PC-3 (cell line): ENCODE results near the gene BCAS1. TPM values are rescaled to one million over a fixed set of nuclear protein-coding genes. Genes with fewer than 3 reads are reported as not detected.

Source experiments
- ATAC-seq: fragments of 200-7000 bp; cut with Tn5 transposase; 2 replicates; pipeline ENCODE4 v1.9.1; 2020; ENCODE audit warnings: mild to moderate bottlenecking, moderate library complexity
- BruUV-seq: library from RNA; stranded (reverse); fragments of 400-500 nt; replicated peaks from 2 replicates; lab custom pipeline; 2021; lab: Mats Ljungman, UMichigan
- CTCF ChIA-PET: fragments of 300-600 bp; sonication (Branson Sonifier 250); formaldehyde crosslinking; loops from one replicate; lab custom pipeline; 2022; ENCODE audit warnings: antibody characterized with exemption; lab: Charles Lee
- POLR2A ChIA-PET: fragments of 300-600 bp; sonication (Branson Sonifier 250); formaldehyde crosslinking; loops from one replicate; lab custom pipeline; 2022; ENCODE audit warnings: antibody characterized with exemption; ENCODE audit not compliant: unreplicated experiment; lab: Charles Lee
- DNase-seq: peaks from one replicate; pipeline ENCODE4 v3.0.0-alpha.2; 2015
- H2AFZ ChIP-seq: fragments of 300-600 bp; sonication (generic); 2 replicates; pipeline ENCODE4 v1.6.0; 2016; ENCODE audit warnings: antibody characterized with exemption, low read length
- H3F3A ChIP-seq: fragments of 300-600 bp; sonication (generic); one replicate; pipeline ENCODE4 v1.6.0; 2017; ENCODE audit warnings: antibody characterized with exemption, low read length, control low read depth, mild to moderate bottlenecking; ENCODE audit not compliant: unreplicated experiment
- H3K27ac ChIP-seq: fragments of 300-600 bp; sonication (generic); 2 replicates; pipeline ENCODE4 v1.5.1; 2016; ENCODE audit warnings: mild to moderate bottlenecking, low read length
- H3K27me3 ChIP-seq: fragments of 300-600 bp; sonication (generic); 2 replicates; pipeline ENCODE4 v1.6.1; 2016; ENCODE audit warnings: low read length, mixed read lengths
- H3K36me3 ChIP-seq: fragments of 300-600 bp; sonication (generic); 2 replicates; pipeline ENCODE4 v1.6.1; 2016; ENCODE audit warnings: low read depth, mixed run types, low read length, mixed read lengths
- H3K4me1 ChIP-seq: fragments of 300-600 bp; sonication (generic); 2 replicates; pipeline ENCODE4 v1.5.1; 2016; ENCODE audit warnings: low read length; ENCODE audit not compliant: insufficient read depth
- H3K4me2 ChIP-seq: fragments of 300-600 bp; sonication (generic); 2 replicates; pipeline ENCODE4 v1.6.0; 2016; ENCODE audit warnings: low read length
- H3K4me3 ChIP-seq: fragments of 300-600 bp; sonication (generic); 2 replicates; pipeline ENCODE4 v1.5.1; 2016; ENCODE audit warnings: mild to moderate bottlenecking, low read length, mixed read lengths
- H3K79me2 ChIP-seq: fragments of 300-600 bp; sonication (generic); 2 replicates; pipeline ENCODE4 v1.6.1; 2017; ENCODE audit warnings: low read length, mixed read lengths
- H3K9ac ChIP-seq: fragments of 300-600 bp; sonication (generic); 2 replicates; pipeline ENCODE4 v1.6.0; 2016; ENCODE audit warnings: mild to moderate bottlenecking, low read length
- H3K9me2 ChIP-seq: fragments of 300-600 bp; sonication (generic); replicated peaks from 2 replicates; pipeline ENCODE4 v1.6.1; 2016; ENCODE audit warnings: mixed run types, low read length, mixed read lengths
- H3K9me3 ChIP-seq: fragments of 300-600 bp; sonication (generic); 2 replicates; pipeline ENCODE4 v1.6.1; 2016; ENCODE audit warnings: low read length, mixed read lengths
- H4K20me1 ChIP-seq: fragments of 300-600 bp; sonication (generic); 2 replicates; pipeline ENCODE4 v1.6.1; 2016; ENCODE audit warnings: low read length, mixed read lengths
- EZH2 ChIP-seq: fragments of 300-600 bp; sonication (generic); IDR thresholded peaks from one replicate; pipeline ENCODE4 v1.6.1; 2017; ENCODE audit warnings: antibody characterized with exemption, mild to moderate bottlenecking, low read length; ENCODE audit not compliant: unreplicated experiment
- EZH2phosphoT487 ChIP-seq: fragments of 300-600 bp; sonication (generic); IDR thresholded peaks from 2 replicates; pipeline ENCODE4 v1.6.1; 2018; ENCODE audit warnings: mild to moderate bottlenecking, antibody characterized with exemption, low read length, borderline replicate concordance
- intact Hi-C: fragments of 100-400 bp; cut with micrococcal nuclease; formaldehyde crosslinking; loops from 2 replicates; pipeline ENCODE4 v1.9.0; 2023
- total RNA-seq: library from RNA; depleted of rRNA; stranded (reverse); fragments of >200 nt; gene quantifications from 2 replicates; pipeline ENCODE4 v1.2.3, GENCODE V29; 2014
- TF ChIP-seq, protein P1 (sequence below): fragments of 300-600 bp; sonication (generic); conservative IDR thresholded peaks from 2 replicates; pipeline ENCODE4 v1.5.1; 2017; ENCODE audit warnings: antibody characterized with exemption, low read depth, mild to moderate bottlenecking, low read length

The BCAS1 gene
- total RNA-seq, 1 experiment from 2014 or later: 0.18 TPM

DNA sequence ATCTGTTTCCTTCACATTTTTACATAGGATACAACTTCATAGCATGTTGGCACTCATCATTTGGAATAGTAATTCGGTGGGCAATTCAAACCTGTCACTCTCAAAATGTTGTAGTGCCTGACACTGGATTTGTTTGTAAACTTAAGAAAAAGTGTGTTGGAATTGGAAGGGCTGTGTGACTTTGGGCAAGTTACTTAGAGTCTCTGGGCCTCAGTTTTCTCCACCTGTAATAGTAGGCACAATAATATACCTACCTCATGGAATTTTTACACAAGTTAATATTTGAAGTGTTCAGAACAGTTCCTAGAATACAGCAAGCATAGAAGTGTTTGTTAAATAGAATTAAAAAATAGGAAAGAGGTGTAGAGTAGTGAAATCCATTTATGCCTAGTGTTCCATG lies 15.0 kb upstream of the BCAS1 start:
- intact Hi-C loops: loop anchor here (1.0 kb wide), 1 partner anchor 18 kb away; no protein-coding TSS in a partner anchor
- ChIA-PET POLR2A (interaction anchor here (0.7 kb wide), 1 partner anchor 17 kb away, joined by 6 read pairs; no protein-coding TSS in a partner anchor), CTCF (interaction anchor here (0.6 to 1.0 kb wide), 2 partner anchors 21 to 298 kb away, joined by 3 to 4 read pairs; no protein-coding TSS in a partner anchor)
- no peaks in the 10 kb centered on the region for H4K20me1 ChIP-seq
- TF ChIP-seq EZH2 (no peak), EZH2phosphoT487 (no peak)
- TF ChIP-seq, protein P1, sequence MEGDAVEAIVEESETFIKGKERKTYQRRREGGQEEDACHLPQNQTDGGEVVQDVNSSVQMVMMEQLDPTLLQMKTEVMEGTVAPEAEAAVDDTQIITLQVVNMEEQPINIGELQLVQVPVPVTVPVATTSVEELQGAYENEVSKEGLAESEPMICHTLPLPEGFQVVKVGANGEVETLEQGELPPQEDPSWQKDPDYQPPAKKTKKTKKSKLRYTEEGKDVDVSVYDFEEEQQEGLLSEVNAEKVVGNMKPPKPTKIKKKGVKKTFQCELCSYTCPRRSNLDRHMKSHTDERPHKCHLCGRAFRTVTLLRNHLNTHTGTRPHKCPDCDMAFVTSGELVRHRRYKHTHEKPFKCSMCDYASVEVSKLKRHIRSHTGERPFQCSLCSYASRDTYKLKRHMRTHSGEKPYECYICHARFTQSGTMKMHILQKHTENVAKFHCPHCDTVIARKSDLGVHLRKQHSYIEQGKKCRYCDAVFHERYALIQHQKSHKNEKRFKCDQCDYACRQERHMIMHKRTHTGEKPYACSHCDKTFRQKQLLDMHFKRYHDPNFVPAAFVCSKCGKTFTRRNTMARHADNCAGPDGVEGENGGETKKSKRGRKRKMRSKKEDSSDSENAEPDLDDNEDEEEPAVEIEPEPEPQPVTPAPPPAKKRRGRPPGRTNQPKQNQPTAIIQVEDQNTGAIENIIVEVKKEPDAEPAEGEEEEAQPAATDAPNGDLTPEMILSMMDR: no peak
- H3K9me3 ChIP-seq: no peaks in the 10 kb centered on the region
- H3K4me3 ChIP-seq: no peak overlapping the region
- H3K27me3 ChIP-seq: peaks cover 2% of the 10 kb centered on the region; the same call in 1 of the 2 replicates
- peak overlapping the region; percentile 14; the same call in 1 of the 2 replicates for H3K4me2 ChIP-seq
- peaks cover 18% of the 10 kb centered on the region for H3K4me1 ChIP-seq
- H2AFZ ChIP-seq: no peak overlapping the region
- no peak overlapping the region for H3K27ac ChIP-seq
- DNase-seq (no peak), ATAC-seq (no peak)
- no peaks in the 10 kb centered on the region for H3K36me3 ChIP-seq
- H3F3A ChIP-seq: peaks cover 5% of the 10 kb centered on the region
- no peak overlapping the region for H3K9ac ChIP-seq
- no peaks in the 10 kb centered on the region for H3K79me2 ChIP-seq
- H3K9me2 ChIP-seq: no peaks in the 10 kb centered on the region
- BruUV-seq: no TSS peak

DNA sequence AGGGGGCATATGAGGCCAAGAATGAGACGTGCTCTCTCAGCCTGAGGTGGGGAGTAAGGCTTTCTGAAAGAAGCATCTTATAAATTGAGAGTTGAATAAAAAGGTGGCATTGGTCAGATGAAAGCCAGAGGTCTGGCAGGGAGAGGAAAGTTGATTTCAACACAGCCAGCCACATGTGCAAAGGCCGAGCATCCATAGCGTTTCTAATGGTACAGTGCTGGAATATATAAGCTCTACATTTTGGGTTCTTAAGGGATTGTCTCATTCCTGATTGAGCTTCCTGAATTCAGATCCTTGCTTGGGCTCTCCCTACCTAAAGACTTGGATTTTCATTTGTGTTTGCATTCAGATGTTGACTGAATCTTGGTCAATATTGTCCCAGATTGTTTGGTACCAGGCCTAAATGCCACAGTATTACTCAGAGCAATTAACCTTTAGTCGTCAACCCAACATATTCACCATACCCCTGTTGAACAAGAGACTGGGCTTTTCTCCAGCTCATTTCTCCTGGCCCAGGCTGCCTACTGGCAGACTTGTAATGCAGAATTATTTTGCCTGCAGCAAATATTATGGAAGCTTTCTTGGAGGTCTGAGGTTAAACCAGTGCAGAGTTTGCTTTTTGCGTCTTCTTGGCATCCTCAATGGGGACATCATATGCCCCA lies 14.5 kb upstream of the BCAS1 start:
- peak; percentile 92 for DNase-seq
- Histone ChIP-seq H3K4me3 (no peak overlapping the region), H3K4me2 (peak overlapping the region; percentile 14; the same call in 1 of the 2 replicates), H3K9me3 (no peaks in the 10 kb centered on the region), H3K79me2 (no peaks in the 10 kb centered on the region), H3K9ac (no peak overlapping the region), H3K36me3 (no peaks in the 10 kb centered on the region), H3K27me3 (no peaks in the 10 kb centered on the region), H3F3A (peaks cover 5% of the 10 kb centered on the region), H4K20me1 (no peaks in the 10 kb centered on the region), H3K27ac (no peak overlapping the region), H2AFZ (no peak overlapping the region), H3K4me1 (peaks cover 18% of the 10 kb centered on the region), H3K9me2 (no peaks in the 10 kb centered on the region)
- ChIA-PET POLR2A (interaction anchor here (0.6 to 0.7 kb wide), 3 partner anchors 15 to 242 kb away, joined by 3 to 13 read pairs (median 6); no protein-coding TSS in a partner anchor), CTCF (interaction anchor here (0.6 to 1.0 kb wide), 3 partner anchors 22 to 298 kb away, joined by 3 to 4 read pairs (median 3); no protein-coding TSS in a partner anchor)
- no TSS peak for BruUV-seq
- intact Hi-C loops: loop anchor here (1.0 kb wide), 1 partner anchor 18 kb away; no protein-coding TSS in a partner anchor
- ATAC-seq: peak; percentile 93
- TF ChIP-seq, protein P1: no peak
- TF ChIP-seq EZH2phosphoT487: no peak
- no peak for TF ChIP-seq EZH2

DNA sequence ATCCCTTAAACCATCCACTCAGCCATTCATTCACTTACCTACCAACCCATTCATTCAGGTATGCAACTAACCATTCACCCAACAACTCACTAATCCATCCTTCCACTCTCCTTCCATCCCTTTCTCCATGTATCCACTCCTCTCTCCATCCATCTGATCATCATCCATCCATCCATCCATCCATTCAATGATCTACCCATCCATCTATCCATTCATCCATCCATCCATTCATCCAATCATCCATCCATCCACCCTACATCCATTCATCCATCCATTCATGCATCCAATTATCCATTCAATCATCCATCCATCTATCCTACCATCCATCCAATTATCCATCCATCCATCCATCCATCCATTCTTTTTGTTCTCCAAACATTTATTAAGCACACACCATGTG lies 13.8 kb upstream of the BCAS1 start:
- intact Hi-C loops: no loop called here
- peaks cover 18% of the 10 kb centered on the region for H3K4me1 ChIP-seq
- POLR2A ChIA-PET: interaction anchor here (0.6 kb wide), 1 partner anchor 1973 kb away, joined by 5 read pairs; no protein-coding TSS in a partner anchor

More for the DNA sequence above, 13.8 kb upstream of the BCAS1 start:
- no peak overlapping the region for H3K27ac ChIP-seq
- no peak for ATAC-seq
- H3K4me2 ChIP-seq: no peak overlapping the region
- no TSS peak for BruUV-seq
- TF ChIP-seq, protein P1: no peak
- TF ChIP-seq EZH2: no peak
- TF ChIP-seq EZH2phosphoT487: no peak
- H2AFZ ChIP-seq: no peak overlapping the region
- H3K9me2 ChIP-seq: no peaks in the 10 kb centered on the region
- peaks cover 5% of the 10 kb centered on the region for H3F3A ChIP-seq
- H3K4me3 ChIP-seq: no peak overlapping the region
- H4K20me1 ChIP-seq: no peaks in the 10 kb centered on the region
- H3K9me3 ChIP-seq: no peaks in the 10 kb centered on the region
- no peak for DNase-seq
- no peak overlapping the region for H3K9ac ChIP-seq
- CTCF ChIA-PET: interaction anchor here (1.0 kb wide), 1 partner anchor 22 kb away, joined by 3 read pairs; no protein-coding TSS in a partner anchor
- H3K36me3 ChIP-seq: no peaks in the 10 kb centered on the region
- no peaks in the 10 kb centered on the region for H3K79me2 ChIP-seq
- no peaks in the 10 kb centered on the region for H3K27me3 ChIP-seq
